ENCODE measurements around the gene WASF3.

DNA sequence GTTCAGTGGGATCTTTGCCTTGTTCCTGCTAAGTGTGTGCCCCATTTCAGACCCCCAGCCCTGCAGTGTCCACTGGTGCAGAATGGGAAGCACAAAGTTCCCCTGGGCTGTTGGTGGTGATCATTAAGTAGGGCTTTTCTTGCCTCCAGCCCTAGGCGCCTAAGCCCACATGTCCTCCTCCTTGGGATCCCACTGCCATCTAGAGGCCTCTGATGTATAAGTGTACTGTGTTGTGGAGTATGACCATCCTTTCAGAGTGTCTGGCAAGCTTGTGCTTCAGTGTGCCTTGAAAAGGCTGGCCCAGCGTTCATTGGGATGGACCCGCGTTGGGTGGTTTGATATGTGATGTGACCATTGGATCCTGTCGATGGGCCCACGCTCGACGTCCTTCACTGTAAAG, 71.2 kb downstream of the WASF3 start:
- TF ChIP-seq, protein P1, sequence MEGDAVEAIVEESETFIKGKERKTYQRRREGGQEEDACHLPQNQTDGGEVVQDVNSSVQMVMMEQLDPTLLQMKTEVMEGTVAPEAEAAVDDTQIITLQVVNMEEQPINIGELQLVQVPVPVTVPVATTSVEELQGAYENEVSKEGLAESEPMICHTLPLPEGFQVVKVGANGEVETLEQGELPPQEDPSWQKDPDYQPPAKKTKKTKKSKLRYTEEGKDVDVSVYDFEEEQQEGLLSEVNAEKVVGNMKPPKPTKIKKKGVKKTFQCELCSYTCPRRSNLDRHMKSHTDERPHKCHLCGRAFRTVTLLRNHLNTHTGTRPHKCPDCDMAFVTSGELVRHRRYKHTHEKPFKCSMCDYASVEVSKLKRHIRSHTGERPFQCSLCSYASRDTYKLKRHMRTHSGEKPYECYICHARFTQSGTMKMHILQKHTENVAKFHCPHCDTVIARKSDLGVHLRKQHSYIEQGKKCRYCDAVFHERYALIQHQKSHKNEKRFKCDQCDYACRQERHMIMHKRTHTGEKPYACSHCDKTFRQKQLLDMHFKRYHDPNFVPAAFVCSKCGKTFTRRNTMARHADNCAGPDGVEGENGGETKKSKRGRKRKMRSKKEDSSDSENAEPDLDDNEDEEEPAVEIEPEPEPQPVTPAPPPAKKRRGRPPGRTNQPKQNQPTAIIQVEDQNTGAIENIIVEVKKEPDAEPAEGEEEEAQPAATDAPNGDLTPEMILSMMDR (IDR thresholded peaks at IDR 0.05), result peak in 2 of 5 experiments; percentile 9 to 17
- TF ChIP-seq EP300 (IDR thresholded peaks at IDR 0.05; ENCODE audit: low read depth), result no peak

Measured in transverse colon (tissue), 3 donors.